Stimulated activated CD4-positive, alpha-beta T cell treated with anti-CD3 and anti-CD28 coated beads, TNF-alpha, amount 100 ng/mL, for 4 hours (primary cell): Measurements from ENCODE around the gene ODAD4.

Source experiments
- DNase-seq, 3 experiments: peaks; one replicate each; pipeline ENCODE4 v3.0.0-alpha.2; 2020; ENCODE audit warnings: low read depth in 3 of 3

Gene ODAD4

GRCh38 chr17:41930009-41930832 lies at the start of gene ODAD4:
TSS of gene ODAD4 (plus strand) at chr17:41930617. CDS start at chr17:41930724, 107 bp downstream.
- peak; percentile 89 to 91 (median 91) for DNase-seq

GRCh38 chr17:41882756-41883155 lies 47.7 kb upstream of the ODAD4 start:
- DNase-seq = no peak

GRCh38 chr17:41885733-41886132 lies 44.7 kb upstream of the ODAD4 start:
- no peak for DNase-seq

- no peak for DNase-seq
These were observed 42.0 kb upstream of the ODAD4 start for GRCh38 chr17:41888332-41888965.

GRCh38 chr17:41891135-41892020 lies 39.0 kb upstream of the ODAD4 start:
- DNase-seq = no peak

- DNase-seq = no peak
These were observed 38.4 kb upstream of the ODAD4 start for GRCh38 chr17:41892021-41892376.

- DNase-seq = no peak
These were observed 37.0 kb upstream of the ODAD4 start for GRCh38 chr17:41893384-41893783.

- no peak for DNase-seq
These were observed 35.6 kb upstream of the ODAD4 start for GRCh38 chr17:41894791-41895331.

- DNase-seq = no peak
These were observed 34.8 kb upstream of the ODAD4 start for GRCh38 chr17:41895617-41896016.

- DNase-seq = no peak
These were observed 33.7 kb upstream of the ODAD4 start for GRCh38 chr17:41896726-41897125.

- DNase-seq = no peak
These were observed 28.8 kb upstream of the ODAD4 start for GRCh38 chr17:41901646-41902045.

GRCh38 chr17:41904242-41904841 lies 26.1 kb upstream of the ODAD4 start:
- DNase-seq = no peak

GRCh38 chr17:41905172-41905571 lies 25.2 kb upstream of the ODAD4 start:
- no peak for DNase-seq

- DNase-seq = no peak
These were observed 23.8 kb upstream of the ODAD4 start for GRCh38 chr17:41906465-41907184.

- no peak for DNase-seq
These were observed 23.2 kb upstream of the ODAD4 start for GRCh38 chr17:41907185-41907556.

GRCh38 chr17:41907633-41908539 lies 22.5 kb upstream of the ODAD4 start:
- no peak for DNase-seq

GRCh38 chr17:41909088-41909487 lies 21.3 kb upstream of the ODAD4 start:
- DNase-seq = no peak

GRCh38 chr17:41910701-41911391 lies 19.6 kb upstream of the ODAD4 start:
- DNase-seq = no peak

- DNase-seq = no peak
These were observed 17.5 kb upstream of the ODAD4 start for GRCh38 chr17:41912925-41913324.
